ENCODE data around the gene UNC93A.
"Not testable (repeated sequence)": the region's sequence is repeated elsewhere in the genome, so short reads cannot be mapped to it uniquely, and the experiment has no call there.

UNC93A gene

DNA sequence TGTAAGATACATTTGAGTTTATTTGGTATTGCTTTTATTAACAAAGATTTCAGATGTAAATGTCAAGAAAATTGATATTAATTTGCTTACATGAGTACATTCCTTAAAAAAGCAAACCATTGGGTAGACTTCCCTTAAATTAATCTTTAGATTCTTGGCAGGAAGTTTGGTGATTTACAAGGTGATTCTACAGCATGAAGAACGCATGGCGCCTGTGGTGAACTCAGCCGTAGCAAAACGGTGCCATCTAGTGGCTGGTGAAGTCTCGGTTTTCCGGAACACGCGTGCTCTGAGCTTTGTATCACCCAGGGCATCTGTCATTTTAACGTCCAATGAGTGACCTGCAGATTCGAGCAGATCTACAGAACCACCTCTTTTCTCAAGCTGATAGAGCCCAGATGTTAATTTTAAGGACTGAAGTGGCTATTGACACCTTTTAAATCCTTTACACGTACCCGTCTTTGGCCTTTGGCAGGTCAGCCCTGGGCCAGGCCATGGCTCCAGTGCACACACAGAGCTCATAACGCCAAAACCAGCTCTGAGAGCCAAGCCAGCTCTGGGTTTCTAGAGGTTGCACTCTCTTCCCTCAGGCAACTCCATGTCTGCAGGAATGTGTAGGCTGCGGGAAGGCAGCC lies 2.4 kb upstream of the UNC93A start:
- not testable (repeated sequence) for DNase-seq (ENCODE audit: extremely low read depth, insufficient read length); H3K4me3 ChIP-seq (replicated peaks; ENCODE audit: low read depth, low read length); H3K27me3 ChIP-seq (replicated peaks; ENCODE audit: control insufficient read depth, insufficient read depth, low read length); H3K36me3 ChIP-seq (ENCODE audit: control insufficient read depth, insufficient read depth, low read length)
- TF ChIP-seq, protein P1, sequence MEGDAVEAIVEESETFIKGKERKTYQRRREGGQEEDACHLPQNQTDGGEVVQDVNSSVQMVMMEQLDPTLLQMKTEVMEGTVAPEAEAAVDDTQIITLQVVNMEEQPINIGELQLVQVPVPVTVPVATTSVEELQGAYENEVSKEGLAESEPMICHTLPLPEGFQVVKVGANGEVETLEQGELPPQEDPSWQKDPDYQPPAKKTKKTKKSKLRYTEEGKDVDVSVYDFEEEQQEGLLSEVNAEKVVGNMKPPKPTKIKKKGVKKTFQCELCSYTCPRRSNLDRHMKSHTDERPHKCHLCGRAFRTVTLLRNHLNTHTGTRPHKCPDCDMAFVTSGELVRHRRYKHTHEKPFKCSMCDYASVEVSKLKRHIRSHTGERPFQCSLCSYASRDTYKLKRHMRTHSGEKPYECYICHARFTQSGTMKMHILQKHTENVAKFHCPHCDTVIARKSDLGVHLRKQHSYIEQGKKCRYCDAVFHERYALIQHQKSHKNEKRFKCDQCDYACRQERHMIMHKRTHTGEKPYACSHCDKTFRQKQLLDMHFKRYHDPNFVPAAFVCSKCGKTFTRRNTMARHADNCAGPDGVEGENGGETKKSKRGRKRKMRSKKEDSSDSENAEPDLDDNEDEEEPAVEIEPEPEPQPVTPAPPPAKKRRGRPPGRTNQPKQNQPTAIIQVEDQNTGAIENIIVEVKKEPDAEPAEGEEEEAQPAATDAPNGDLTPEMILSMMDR (IDR thresholded peaks at IDR 0.05; ENCODE audit: insufficient read depth, low read length, poor library complexity, severe bottlenecking) = peak; percentile 28

GRCh38 chr6:167289291-167289690 lies 1.8 kb upstream of the UNC93A start:
- H3K27me3 ChIP-seq (replicated peaks; ENCODE audit: control insufficient read depth, insufficient read depth, low read length); DNase-seq (ENCODE audit: extremely low read depth, insufficient read length): not testable (repeated sequence)

DNA sequence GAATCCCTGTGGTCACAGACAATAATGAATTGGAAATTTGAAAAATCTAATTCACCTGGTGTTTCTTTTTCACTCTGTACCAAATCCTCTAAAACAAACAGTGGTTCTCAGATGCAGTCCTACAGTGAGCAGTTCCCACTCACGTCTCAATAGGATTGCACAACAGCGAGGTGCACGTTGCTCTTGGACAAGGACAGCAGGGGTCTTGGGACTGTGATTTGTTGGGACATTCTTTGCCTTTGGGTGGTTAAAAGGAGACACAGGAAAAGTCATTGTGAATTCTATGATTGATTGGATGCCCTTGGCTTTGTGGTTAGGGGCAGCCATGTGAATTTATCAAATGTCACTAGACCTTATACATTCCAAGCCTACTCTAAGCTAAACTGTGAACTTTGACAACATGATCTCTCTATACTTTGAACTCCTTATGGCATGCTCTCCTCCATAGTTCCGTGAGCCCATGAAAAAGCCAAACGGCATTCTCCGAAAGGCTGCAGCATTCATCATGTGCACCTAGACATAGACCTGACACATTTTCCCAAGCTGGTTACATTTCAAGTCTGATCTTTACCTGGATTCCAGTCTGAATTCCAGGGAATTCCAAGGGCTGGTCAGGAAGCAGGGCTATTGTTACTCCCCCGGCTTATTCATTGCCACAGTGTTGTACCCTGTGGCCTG lies 647 bp downstream of the UNC93A start:
- no peaks in the 10 kb centered on the region for H3K27me3 ChIP-seq (replicated peaks; ENCODE audit: control insufficient read depth, insufficient read depth, low read length)
- TF ChIP-seq, protein P1 (IDR thresholded peaks at IDR 0.05; ENCODE audit: insufficient read depth, low read length, poor library complexity, severe bottlenecking) = no peak
- no peak for DNase-seq (ENCODE audit: extremely low read depth, insufficient read length)
- no peak overlapping the region for H3K4me3 ChIP-seq (replicated peaks; ENCODE audit: low read depth, low read length)
- H3K36me3 ChIP-seq (ENCODE audit: control insufficient read depth, insufficient read depth, low read length) = no peaks in the 10 kb centered on the region

More at GRCh38 chr6:167289291-167289690, 1.8 kb upstream of the UNC93A start:
- not testable (repeated sequence) for H3K4me3 ChIP-seq (replicated peaks; ENCODE audit: low read depth, low read length); H3K36me3 ChIP-seq (ENCODE audit: control insufficient read depth, insufficient read depth, low read length)

DNA sequence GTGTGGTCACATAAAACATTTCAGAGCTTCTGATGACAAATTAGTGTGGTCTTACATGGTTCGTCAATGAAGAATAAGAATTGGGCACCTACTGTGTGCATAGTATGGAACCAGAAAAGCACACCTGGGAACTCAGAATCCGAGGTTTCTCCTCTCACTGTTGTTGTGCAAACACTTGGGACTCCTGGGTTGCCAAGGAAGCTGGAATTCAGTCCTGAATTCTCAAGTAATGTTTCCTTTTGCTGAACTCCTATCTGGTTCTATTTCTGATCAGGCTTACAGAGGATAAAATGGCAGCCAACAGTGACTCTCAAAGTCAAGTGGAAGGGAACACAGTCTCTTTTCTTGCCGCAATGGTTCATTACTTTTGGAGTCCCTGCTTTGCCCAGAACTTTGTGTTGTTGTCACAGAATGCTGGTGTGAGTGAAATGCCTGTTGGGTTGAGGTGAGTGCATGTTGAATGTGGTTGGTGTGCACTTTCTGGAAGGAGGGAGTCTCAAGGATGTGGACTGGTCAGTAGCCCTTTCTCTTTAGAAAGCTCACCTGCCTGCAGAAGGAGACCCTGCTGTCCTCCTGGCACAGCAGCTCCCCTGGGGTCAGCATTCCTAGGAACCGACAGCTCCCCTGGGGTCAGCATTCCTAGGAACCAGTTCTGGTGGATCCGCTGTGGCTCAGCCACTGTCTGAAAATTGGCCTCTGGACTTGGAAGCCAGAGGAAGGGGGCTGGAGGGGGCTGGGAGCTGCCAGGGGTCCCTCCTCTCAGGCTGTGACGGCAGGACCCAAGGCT lies 1.4 kb downstream of the UNC93A start:
- Histone ChIP-seq H3K36me3 (ENCODE audit: control insufficient read depth, insufficient read depth, low read length) (no peaks in the 10 kb centered on the region), H3K27me3 (replicated peaks; ENCODE audit: control insufficient read depth, insufficient read depth, low read length) (no peaks in the 10 kb centered on the region), H3K4me3 (replicated peaks; ENCODE audit: low read depth, low read length) (no peak overlapping the region)
- DNase-seq (ENCODE audit: extremely low read depth, insufficient read length) = no peak
- TF ChIP-seq, protein P1 (IDR thresholded peaks at IDR 0.05; ENCODE audit: insufficient read depth, low read length, poor library complexity, severe bottlenecking) = no peak

GRCh38 chr6:167293088-167293589 lies 2.0 kb downstream of the UNC93A start:
- no peak for DNase-seq (ENCODE audit: extremely low read depth, insufficient read length)
- no peak overlapping the region for H3K4me3 ChIP-seq (replicated peaks; ENCODE audit: low read depth, low read length)
- TF ChIP-seq, protein P1 (IDR thresholded peaks at IDR 0.05; ENCODE audit: insufficient read depth, low read length, poor library complexity, severe bottlenecking) = no peak
- H3K36me3 ChIP-seq (ENCODE audit: control insufficient read depth, insufficient read depth, low read length) = no peaks in the 10 kb centered on the region
- no peaks in the 10 kb centered on the region for H3K27me3 ChIP-seq (replicated peaks; ENCODE audit: control insufficient read depth, insufficient read depth, low read length)

DNA sequence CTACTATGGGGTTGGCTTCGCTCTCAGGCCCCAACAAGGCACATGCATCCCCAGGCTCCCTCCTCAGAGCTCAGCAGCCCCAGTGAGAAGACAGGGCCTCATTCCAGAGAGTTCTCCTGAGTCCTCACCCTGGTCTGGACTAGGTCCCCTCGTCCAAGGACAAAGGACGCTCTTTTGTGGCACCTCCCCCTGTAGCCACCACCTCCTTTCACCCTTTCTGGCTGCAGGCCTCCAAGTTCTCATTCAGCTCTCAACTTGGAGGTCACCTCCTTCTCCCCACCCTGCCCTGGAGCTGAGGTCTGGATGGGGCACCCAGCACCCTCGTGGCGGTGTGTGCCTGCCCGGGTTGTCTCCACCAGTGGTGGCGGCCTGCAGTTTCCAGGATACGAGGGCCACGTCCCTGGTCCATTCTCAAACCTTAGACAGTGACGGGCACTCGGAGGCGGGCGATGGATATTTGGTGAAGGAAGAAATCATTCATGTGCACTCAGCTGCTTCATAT lies 2.5 kb downstream of the UNC93A start:
- TF ChIP-seq, protein P1 (IDR thresholded peaks at IDR 0.05; ENCODE audit: insufficient read depth, low read length, poor library complexity, severe bottlenecking) = no peak
- H3K27me3 ChIP-seq (replicated peaks; ENCODE audit: control insufficient read depth, insufficient read depth, low read length) = no peaks in the 10 kb centered on the region

More for the DNA sequence above, 2.5 kb downstream of the UNC93A start:
- Histone ChIP-seq H3K36me3 (ENCODE audit: control insufficient read depth, insufficient read depth, low read length) (no peaks in the 10 kb centered on the region), H3K4me3 (replicated peaks; ENCODE audit: low read depth, low read length) (no peak overlapping the region)
- DNase-seq (ENCODE audit: extremely low read depth, insufficient read length) = no peak
